ENCODE measurements around the gene PUM1.
A peak's percentile ranks its signal among the peaks of the same experiment; 100 is the strongest.
"Not testable (repeated sequence)": the region's sequence is repeated elsewhere in the genome, so short reads cannot be mapped to it uniquely, and the experiment has no call there.

Gene PUM1

GRCh38 chr1:31065310-31066217 is at the start of gene PUM1:
Gene PUM1 (minus strand): TSS chr1:31065717. CDS start chr1:31059566, 6,151 bp downstream.
- peak; percentile 99 for DNase-seq

DNA sequence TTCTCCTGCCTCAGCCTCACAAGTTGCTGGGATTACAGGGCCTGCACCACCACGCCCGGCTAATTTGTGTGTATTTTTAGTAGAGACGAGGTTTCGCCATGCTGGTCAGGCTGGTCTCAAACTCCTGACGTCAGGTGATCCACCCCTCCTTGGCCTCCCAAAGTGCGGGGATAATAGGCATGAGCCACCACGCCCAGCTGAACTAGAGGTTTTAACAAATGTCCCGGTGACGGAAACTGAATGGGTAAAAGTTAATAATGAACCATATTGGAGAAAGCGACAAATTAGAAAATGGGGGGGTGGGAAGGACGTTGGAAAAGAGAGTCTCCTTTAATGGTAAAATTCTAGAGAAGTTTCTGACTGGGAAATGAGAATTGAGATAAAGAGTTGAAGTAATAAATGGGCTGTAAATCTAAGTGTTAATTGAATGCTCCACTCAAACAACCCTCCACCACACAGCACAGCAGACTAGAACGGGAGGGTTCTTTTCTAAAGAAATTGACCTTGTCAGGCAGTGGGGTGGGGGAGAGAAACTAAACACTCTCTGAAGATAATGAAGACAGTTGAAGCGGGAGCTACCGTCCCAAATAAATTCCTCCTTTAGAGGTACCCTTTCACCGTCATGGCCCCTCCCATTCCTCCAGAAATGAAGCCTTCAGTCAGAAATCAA is 46.9 kb upstream of the PUM1 start:
- no peak for DNase-seq

GRCh38 chr1:31111290-31111951 is 45.9 kb upstream of the PUM1 start:
- no peak for DNase-seq

GRCh38 chr1:31110846-31111245 is 45.3 kb upstream of the PUM1 start:
- DNase-seq: no peak

DNA sequence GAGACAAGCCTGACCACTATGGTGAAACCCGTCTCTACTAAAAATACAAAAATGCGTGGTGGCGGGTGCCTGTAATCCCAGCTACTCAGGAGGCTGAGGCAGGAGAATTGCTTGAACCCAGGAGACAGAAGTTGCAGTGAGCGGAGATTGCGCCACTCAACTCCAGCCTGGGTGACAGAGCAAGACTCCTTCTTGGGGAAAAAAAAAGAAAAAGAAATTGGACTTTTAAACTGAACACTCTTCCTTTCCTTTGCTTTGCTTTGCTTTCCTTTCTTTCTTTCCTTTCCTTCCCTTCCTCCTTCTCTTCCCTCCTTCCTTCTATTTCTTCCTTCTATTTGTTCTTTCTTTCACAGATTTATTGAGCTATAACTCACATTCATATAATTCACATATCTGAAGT is 43.3 kb upstream of the PUM1 start:
- no peak for DNase-seq

- no peak for DNase-seq
Observed at GRCh38 chr1:31105646-31106045, 40.1 kb upstream of the PUM1 start.

GRCh38 chr1:31102501-31102950 is 37.0 kb upstream of the PUM1 start:
- DNase-seq: no peak

- DNase-seq: no peak
Observed at GRCh38 chr1:31101147-31101502, 35.6 kb upstream of the PUM1 start.

DNA sequence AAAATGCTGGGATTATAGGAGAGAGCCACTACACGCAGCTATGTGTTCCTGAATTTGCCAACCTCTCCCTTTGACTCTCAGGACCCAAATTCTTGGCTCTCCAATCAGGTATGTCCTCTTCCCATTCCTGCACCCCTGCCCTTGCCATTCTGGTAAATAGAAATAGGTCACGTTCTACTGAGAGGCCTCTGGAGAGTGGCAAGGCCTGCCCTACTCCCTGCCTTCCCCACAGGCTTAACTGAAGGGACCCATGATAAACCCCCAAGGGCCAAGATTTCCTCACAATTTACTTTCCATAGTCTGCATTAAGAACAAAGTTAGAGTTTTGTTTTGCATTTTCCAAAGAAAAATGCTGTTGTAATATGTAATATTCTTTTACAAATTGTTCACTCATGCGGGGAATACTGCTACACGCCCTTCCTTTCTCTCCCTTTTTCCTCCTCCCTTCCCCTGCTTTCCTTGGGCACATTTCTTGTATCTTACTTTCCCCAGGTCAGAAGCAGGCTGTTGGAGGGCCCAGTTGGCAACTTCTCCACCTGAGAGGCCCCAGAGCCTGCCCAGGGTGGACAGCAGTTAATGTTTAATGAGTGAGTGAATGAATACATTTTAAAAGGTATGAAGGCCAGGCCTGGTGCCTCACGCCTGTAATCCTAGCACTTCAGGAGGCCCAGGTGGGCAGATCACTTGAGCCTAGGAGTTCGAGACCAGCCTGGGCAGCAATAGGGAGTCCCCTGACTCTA is 33.9 kb upstream of the PUM1 start:
- no peak for DNase-seq

GRCh38 chr1:31095985-31096384 is 30.5 kb upstream of the PUM1 start:
- DNase-seq: no peak

GRCh38 chr1:31095298-31095981 is 29.9 kb upstream of the PUM1 start:
- no peak for DNase-seq

GRCh38 chr1:31088081-31088480 is 22.6 kb upstream of the PUM1 start:
- not testable (repeated sequence) for DNase-seq

DNA sequence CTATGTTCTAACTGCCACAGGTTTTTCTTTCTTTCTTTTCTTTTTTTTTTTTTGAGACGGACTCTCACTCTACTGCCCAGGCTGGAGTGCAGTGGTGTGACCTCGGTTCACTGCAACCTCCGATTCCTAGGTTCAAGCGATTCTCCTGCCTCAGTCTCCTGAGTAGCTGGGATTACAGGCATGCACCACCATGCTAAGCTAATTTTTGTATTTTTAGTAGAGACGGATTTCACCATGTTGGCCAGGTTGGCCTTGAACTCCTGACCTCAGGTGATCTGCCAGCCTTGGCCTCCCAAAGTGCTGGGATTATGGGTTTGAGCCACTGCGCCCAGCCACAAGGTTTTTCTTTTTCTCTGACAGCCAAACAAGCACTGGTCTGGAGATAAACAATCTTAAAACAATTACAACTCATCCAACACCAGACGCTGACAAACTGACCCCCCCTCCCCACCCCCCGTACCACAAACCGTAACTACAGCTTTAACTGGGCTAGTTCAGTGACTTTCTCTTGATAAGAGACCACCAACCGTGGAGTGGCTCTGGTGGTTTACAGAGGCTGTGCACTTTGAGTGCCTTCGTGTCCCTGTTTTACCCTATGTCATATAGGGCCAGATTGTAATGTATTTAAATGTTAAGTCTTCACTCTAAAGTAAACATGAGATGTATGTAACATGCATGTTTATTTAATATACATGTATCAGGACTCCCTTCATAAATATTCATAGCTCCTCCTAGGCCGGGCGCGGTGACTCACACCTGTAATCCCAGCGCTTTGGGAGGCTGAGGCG is 19.5 kb upstream of the PUM1 start:
- no peak for DNase-seq

- no peak for DNase-seq
Observed at GRCh38 chr1:31082385-31082784, 16.9 kb upstream of the PUM1 start.

DNA sequence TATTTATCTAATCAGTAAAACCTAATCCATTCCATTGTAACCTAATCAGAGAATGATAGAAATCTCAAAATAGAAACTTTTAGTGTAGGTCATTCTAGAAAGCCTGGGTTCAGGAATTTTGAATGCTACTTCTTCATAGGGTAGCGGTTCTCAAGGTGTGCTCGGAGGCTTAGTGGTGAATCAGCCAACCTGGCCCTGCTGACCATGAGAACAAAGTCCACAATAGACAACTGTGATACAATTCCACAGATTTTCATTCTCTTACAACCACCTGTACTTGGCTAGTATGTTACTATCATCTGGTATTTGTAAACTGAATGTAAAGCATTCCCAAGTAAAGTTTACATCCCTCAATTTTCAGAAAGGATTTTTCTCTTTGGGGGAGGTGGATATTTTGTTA is 7.5 kb upstream of the PUM1 start:
- DNase-seq: no peak

DNA sequence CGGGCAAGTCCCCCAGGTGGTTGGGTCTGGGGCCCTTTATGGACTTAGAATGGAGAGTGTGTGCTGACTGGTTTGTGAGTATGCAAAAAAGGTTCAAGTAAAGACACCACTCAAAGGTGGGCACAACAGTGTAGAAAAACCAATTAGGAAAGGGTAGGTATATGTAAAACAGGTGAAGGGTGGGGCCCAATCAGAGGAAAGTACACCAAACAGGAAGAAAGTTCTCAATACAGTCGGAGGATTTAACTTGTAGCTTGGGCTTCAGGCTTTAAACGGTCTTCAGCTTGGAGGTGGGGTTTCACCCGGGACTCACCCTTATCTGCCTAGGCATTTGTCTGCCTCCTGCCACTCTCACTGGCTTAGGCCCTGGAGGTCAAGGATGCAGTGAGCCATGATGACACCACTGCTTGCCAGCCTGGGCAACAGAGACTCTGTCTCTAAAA is 6.8 kb upstream of the PUM1 start:
- no peak for DNase-seq

- DNase-seq: no peak
Observed at GRCh38 chr1:31069392-31069791, 3.9 kb upstream of the PUM1 start.

GRCh38 chr1:31064718-31065309 is 703 bp downstream of the PUM1 start:
- no peak for DNase-seq

- no peak for DNase-seq
Observed at GRCh38 chr1:31064111-31064717, 1.3 kb downstream of the PUM1 start.

- DNase-seq: no peak
Observed at GRCh38 chr1:31063631-31064030, 1.9 kb downstream of the PUM1 start.
